WTC11 (cell line): Measurements from ENCODE around the gene ZNF329.

Source experiments
- ETV6 ChIP-seq: sonication (generic); formaldehyde crosslinking; IDR thresholded peaks from 2 replicates; pipeline ENCODE4 v1.8.1; 2022; ENCODE audit warnings: mild to moderate bottlenecking, missing genetic modification reagents
- FOXP1 ChIP-seq: sonication (generic); formaldehyde crosslinking; IDR thresholded peaks from 2 replicates; pipeline ENCODE4 v1.8.0; 2022; ENCODE audit warnings: missing genetic modification reagents, mild to moderate bottlenecking, moderate library complexity, borderline replicate concordance
- IRF2 ChIP-seq: sonication (generic); formaldehyde crosslinking; IDR thresholded peaks from 2 replicates; pipeline ENCODE4 v1.8.0; 2022; ENCODE audit warnings: low read depth, missing genetic modification reagents, borderline replicate concordance
- SP1 ChIP-seq: sonication (generic); formaldehyde crosslinking; conservative IDR thresholded peaks from 2 replicates; pipeline ENCODE4 v1.8.1; 2022; ENCODE audit warnings: missing genetic modification reagents
- TP53 ChIP-seq: sonication (generic); formaldehyde crosslinking; IDR thresholded peaks from 2 replicates; pipeline ENCODE4 v1.8.1; 2023; ENCODE audit warnings: mild to moderate bottlenecking, missing genetic modification reagents
- ZNF232 ChIP-seq: sonication (generic); formaldehyde crosslinking; IDR thresholded peaks from 2 replicates; pipeline ENCODE4 v1.8.0; 2022; ENCODE audit warnings: mild to moderate bottlenecking, missing genetic modification reagents
- TF ChIP-seq, protein P1 (sequence below): sonication (generic); formaldehyde crosslinking; IDR thresholded peaks from 2 replicates; pipeline ENCODE4 v1.8.0; 2023; ENCODE audit warnings: missing genetic modification reagents, mild to moderate bottlenecking, borderline replicate concordance
- TF ChIP-seq, protein P2 (sequence below): fragments of 200-600 bp; IDR thresholded peaks from 2 replicates; pipeline ENCODE4 v1.8.0; 2022; ENCODE audit warnings: antibody characterized with exemption
- TF ChIP-seq, protein P3 (sequence below): sonication (generic); formaldehyde crosslinking; IDR thresholded peaks from 2 replicates; pipeline ENCODE4 v1.8.1; 2023; ENCODE audit warnings: mild to moderate bottlenecking, moderate library complexity, missing genetic modification reagents
- TF ChIP-seq, protein P4 (sequence below): sonication (generic); formaldehyde crosslinking; IDR thresholded peaks from 2 replicates; pipeline ENCODE4 v1.8.1; 2023; ENCODE audit warnings: mild to moderate bottlenecking, missing genetic modification reagents, moderate library complexity
- TF ChIP-seq, protein P5 (sequence below): sonication (generic); formaldehyde crosslinking; IDR thresholded peaks from 2 replicates; pipeline ENCODE4 v1.8.0; 2022; ENCODE audit warnings: mild to moderate bottlenecking, missing genetic modification reagents
- TF ChIP-seq, protein P6 (sequence below): sonication (generic); formaldehyde crosslinking; IDR thresholded peaks from 2 replicates; pipeline ENCODE4 v1.8.1; 2022; ENCODE audit warnings: low read depth, mild to moderate bottlenecking, moderate library complexity, missing genetic modification reagents, borderline replicate concordance
- TF ChIP-seq, protein P7 (sequence below): sonication (generic); formaldehyde crosslinking; IDR thresholded peaks from 2 replicates; pipeline ENCODE4 v1.8.1; 2022; ENCODE audit warnings: mild to moderate bottlenecking, moderate library complexity, missing genetic modification reagents

DNA sequence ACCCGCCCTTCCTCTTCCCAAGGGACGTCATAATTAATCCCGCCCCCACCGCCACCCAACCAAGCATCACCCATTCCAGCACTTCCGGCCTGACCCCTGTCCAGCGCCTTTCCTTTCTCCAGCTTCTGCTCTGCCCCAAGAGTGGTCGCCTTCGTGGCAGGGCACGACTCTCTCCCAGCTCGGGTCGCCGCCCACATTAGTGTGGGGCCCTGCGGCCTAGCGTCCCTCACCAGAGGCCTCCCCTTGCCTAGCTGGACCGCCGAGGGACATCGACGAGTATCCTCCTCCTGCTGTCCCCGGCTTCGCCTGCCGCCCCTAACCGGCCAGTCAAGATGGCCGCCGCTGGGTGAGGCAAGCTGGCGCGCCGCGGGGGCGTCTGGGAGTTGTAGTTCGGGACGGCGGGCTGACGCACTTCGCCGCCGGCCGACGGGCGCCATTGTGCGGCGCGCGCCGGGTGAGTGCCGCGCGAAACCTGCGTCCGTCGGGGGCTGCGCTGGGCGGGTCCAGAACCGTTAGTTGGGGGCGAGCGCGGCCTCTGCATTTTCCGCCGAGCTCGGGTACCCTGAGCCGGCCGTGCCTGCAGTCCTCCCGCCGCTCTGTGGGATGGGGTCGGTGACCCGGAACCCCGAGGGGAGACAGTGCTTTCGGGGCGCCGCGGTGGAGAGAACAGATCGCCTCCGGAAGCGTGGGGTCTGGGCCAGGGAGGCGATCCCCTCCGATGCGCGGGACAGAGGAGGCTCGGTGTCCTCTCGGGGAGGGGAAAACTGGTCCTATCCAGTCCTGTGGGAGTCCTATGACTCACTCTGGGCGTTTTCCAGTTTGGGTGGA, 32.6 kb upstream of the ZNF329 start, which contains the start of gene ZNF274:
- TF ChIP-seq, protein P1, sequence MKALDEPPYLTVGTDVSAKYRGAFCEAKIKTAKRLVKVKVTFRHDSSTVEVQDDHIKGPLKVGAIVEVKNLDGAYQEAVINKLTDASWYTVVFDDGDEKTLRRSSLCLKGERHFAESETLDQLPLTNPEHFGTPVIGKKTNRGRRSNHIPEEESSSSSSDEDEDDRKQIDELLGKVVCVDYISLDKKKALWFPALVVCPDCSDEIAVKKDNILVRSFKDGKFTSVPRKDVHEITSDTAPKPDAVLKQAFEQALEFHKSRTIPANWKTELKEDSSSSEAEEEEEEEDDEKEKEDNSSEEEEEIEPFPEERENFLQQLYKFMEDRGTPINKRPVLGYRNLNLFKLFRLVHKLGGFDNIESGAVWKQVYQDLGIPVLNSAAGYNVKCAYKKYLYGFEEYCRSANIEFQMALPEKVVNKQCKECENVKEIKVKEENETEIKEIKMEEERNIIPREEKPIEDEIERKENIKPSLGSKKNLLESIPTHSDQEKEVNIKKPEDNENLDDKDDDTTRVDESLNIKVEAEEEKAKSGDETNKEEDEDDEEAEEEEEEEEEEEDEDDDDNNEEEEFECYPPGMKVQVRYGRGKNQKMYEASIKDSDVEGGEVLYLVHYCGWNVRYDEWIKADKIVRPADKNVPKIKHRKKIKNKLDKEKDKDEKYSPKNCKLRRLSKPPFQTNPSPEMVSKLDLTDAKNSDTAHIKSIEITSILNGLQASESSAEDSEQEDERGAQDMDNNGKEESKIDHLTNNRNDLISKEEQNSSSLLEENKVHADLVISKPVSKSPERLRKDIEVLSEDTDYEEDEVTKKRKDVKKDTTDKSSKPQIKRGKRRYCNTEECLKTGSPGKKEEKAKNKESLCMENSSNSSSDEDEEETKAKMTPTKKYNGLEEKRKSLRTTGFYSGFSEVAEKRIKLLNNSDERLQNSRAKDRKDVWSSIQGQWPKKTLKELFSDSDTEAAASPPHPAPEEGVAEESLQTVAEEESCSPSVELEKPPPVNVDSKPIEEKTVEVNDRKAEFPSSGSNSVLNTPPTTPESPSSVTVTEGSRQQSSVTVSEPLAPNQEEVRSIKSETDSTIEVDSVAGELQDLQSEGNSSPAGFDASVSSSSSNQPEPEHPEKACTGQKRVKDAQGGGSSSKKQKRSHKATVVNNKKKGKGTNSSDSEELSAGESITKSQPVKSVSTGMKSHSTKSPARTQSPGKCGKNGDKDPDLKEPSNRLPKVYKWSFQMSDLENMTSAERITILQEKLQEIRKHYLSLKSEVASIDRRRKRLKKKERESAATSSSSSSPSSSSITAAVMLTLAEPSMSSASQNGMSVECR (CRISPR knock-in tag), result peak; percentile 97
- TF ChIP-seq, protein P2, sequence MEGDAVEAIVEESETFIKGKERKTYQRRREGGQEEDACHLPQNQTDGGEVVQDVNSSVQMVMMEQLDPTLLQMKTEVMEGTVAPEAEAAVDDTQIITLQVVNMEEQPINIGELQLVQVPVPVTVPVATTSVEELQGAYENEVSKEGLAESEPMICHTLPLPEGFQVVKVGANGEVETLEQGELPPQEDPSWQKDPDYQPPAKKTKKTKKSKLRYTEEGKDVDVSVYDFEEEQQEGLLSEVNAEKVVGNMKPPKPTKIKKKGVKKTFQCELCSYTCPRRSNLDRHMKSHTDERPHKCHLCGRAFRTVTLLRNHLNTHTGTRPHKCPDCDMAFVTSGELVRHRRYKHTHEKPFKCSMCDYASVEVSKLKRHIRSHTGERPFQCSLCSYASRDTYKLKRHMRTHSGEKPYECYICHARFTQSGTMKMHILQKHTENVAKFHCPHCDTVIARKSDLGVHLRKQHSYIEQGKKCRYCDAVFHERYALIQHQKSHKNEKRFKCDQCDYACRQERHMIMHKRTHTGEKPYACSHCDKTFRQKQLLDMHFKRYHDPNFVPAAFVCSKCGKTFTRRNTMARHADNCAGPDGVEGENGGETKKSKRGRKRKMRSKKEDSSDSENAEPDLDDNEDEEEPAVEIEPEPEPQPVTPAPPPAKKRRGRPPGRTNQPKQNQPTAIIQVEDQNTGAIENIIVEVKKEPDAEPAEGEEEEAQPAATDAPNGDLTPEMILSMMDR, result no peak
- TF ChIP-seq FOXP1 (CRISPR knock-in tag) (peak; percentile 93), SP1 (peak; percentile 85), IRF2 (CRISPR knock-in tag) (no peak), TP53 (no peak), ETV6 (CRISPR knock-in tag) (no peak; the same call in none of the 2 replicates), ZNF232 (CRISPR knock-in tag) (peak; percentile 58; the same call in 1 of the 2 replicates)
- TF ChIP-seq, protein P3, sequence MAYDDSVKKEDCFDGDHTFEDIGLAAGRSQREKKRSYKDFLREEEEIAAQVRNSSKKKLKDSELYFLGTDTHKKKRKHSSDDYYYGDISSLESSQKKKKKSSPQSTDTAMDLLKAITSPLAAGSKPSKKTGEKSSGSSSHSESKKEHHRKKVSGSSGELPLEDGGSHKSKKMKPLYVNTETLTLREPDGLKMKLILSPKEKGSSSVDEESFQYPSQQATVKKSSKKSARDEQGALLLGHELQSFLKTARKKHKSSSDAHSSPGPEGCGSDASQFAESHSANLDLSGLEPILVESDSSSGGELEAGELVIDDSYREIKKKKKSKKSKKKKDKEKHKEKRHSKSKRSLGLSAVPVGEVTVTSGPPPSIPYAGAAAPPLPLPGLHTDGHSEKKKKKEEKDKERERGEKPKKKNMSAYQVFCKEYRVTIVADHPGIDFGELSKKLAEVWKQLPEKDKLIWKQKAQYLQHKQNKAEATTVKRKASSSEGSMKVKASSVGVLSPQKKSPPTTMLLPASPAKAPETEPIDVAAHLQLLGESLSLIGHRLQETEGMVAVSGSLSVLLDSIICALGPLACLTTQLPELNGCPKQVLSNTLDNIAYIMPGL (CRISPR knock-in tag), result peak; percentile 94
- TF ChIP-seq, protein P4, sequence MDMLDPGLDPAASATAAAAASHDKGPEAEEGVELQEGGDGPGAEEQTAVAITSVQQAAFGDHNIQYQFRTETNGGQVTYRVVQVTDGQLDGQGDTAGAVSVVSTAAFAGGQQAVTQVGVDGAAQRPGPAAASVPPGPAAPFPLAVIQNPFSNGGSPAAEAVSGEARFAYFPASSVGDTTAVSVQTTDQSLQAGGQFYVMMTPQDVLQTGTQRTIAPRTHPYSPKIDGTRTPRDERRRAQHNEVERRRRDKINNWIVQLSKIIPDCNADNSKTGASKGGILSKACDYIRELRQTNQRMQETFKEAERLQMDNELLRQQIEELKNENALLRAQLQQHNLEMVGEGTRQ (CRISPR knock-in tag), result peak; percentile 43; the same call in 1 of the 2 replicates
- TF ChIP-seq, protein P5, sequence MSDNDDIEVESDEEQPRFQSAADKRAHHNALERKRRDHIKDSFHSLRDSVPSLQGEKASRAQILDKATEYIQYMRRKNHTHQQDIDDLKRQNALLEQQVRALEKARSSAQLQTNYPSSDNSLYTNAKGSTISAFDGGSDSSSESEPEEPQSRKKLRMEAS (CRISPR knock-in tag), result peak; percentile 94
- TF ChIP-seq, protein P6, sequence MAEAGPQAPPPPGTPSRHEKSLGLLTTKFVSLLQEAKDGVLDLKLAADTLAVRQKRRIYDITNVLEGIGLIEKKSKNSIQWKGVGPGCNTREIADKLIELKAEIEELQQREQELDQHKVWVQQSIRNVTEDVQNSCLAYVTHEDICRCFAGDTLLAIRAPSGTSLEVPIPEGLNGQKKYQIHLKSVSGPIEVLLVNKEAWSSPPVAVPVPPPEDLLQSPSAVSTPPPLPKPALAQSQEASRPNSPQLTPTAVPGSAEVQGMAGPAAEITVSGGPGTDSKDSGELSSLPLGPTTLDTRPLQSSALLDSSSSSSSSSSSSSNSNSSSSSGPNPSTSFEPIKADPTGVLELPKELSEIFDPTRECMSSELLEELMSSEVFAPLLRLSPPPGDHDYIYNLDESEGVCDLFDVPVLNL (CRISPR knock-in tag), result 0 out of 2 replicates have a peak, but pooled peaks have one; percentile 27
- TF ChIP-seq, protein P7, sequence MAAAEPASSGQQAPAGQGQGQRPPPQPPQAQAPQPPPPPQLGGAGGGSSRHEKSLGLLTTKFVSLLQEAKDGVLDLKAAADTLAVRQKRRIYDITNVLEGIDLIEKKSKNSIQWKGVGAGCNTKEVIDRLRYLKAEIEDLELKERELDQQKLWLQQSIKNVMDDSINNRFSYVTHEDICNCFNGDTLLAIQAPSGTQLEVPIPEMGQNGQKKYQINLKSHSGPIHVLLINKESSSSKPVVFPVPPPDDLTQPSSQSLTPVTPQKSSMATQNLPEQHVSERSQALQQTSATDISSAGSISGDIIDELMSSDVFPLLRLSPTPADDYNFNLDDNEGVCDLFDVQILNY (CRISPR knock-in tag), result peak; percentile 94
